HL-60 (cell line): ENCODE measurements around the gene ZYG11B.

ENCODE experiments used
- GABPA ChIP-seq: IDR thresholded peaks from 2 replicates; pipeline ENCODE4 v1.6.1; 2012; ENCODE audit warnings: low read depth
- POLR2AphosphoS5 ChIP-seq: IDR thresholded peaks from 2 replicates; pipeline ENCODE4 v1.6.1; 2012; ENCODE audit warnings: low read depth
- REST ChIP-seq: IDR thresholded peaks from 2 replicates; pipeline ENCODE4 v1.6.1; 2012; ENCODE audit warnings: low read depth; ENCODE audit not compliant: insufficient replicate concordance
- TF ChIP-seq, protein P1 (sequence below): IDR thresholded peaks from one replicate; pipeline ENCODE4 v1.5.1; 2011; ENCODE audit warnings: low read length, control low read depth, inconsistent platforms; ENCODE audit not compliant: insufficient read depth

DNA sequence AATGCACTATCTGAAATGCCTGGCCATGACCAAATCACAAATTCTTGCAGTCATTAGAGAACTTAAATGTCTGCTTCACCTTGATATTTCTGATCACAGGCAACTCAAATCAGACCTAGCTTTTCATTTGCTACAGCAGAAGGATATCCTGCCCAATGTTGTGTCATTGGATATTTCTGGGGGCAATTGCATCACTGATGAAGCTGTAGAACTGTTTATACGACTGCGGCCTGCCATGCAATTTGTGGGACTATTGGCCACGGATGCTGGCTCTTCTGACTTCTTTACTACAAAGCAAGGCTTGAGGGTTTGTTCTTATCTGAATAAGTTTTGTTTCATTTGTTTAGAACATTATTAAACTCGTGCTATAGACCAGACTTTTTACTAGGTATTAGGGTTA is 131.2 kb downstream of the ZYG11B start:
- TF ChIP-seq, protein P1, sequence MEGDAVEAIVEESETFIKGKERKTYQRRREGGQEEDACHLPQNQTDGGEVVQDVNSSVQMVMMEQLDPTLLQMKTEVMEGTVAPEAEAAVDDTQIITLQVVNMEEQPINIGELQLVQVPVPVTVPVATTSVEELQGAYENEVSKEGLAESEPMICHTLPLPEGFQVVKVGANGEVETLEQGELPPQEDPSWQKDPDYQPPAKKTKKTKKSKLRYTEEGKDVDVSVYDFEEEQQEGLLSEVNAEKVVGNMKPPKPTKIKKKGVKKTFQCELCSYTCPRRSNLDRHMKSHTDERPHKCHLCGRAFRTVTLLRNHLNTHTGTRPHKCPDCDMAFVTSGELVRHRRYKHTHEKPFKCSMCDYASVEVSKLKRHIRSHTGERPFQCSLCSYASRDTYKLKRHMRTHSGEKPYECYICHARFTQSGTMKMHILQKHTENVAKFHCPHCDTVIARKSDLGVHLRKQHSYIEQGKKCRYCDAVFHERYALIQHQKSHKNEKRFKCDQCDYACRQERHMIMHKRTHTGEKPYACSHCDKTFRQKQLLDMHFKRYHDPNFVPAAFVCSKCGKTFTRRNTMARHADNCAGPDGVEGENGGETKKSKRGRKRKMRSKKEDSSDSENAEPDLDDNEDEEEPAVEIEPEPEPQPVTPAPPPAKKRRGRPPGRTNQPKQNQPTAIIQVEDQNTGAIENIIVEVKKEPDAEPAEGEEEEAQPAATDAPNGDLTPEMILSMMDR = no peak
- TF ChIP-seq REST (no peak), POLR2AphosphoS5 (no peak), GABPA (no peak)
